Neural crest cell (in vitro differentiated cells): ENCODE measurements around the gene TMEM203. TPM values are rescaled to one million over a fixed set of nuclear protein-coding genes. Genes with fewer than 3 reads are reported as not detected.

Source experiments
- DNase-seq: peaks from one replicate; pipeline ENCODE4 v3.0.0; 2021; ENCODE audit warnings: low read depth, mixed read lengths, low spot score
- H3K27ac Mint-ChIP-seq: one replicate; pipeline ENCODE4 v1.8.0; 2021; ENCODE audit warnings: mild to moderate bottlenecking, mixed read lengths; ENCODE audit not compliant: unreplicated experiment
- H3K27me3 Mint-ChIP-seq: 2 replicates; pipeline ENCODE4 v1.8.0; 2021; ENCODE audit warnings: low read depth, mild to moderate bottlenecking, mixed read lengths
- H3K36me3 Mint-ChIP-seq: 2 replicates; pipeline ENCODE4 v1.8.0; 2021; ENCODE audit warnings: low read depth, mild to moderate bottlenecking, mixed read lengths
- H3K4me1 Mint-ChIP-seq: 2 replicates; pipeline ENCODE4 v1.8.0; 2021; ENCODE audit warnings: mixed read lengths
- H3K4me3 Mint-ChIP-seq: one replicate; pipeline ENCODE4 v1.8.0; 2021; ENCODE audit warnings: mild to moderate bottlenecking, mixed read lengths
- H3K9me3 Mint-ChIP-seq: 2 replicates; pipeline ENCODE4 v1.8.0; 2021; ENCODE audit warnings: mixed read lengths
- total RNA-seq: library from RNA; stranded (reverse); gene quantifications from 2 replicates; pipeline ENCODE4 v1.2.1, GENCODE V29; 2021
- TF ChIP-seq, protein P1 (sequence below): fragments of 200-600 bp; sonication (generic); conservative IDR thresholded peaks from 2 replicates; pipeline ENCODE4 v1.5.0; 2021; ENCODE audit warnings: antibody characterized with exemption, mild to moderate bottlenecking

Gene TMEM203
- total RNA-seq, 1 donor from 2014 or later: 49.7 TPM

DNA sequence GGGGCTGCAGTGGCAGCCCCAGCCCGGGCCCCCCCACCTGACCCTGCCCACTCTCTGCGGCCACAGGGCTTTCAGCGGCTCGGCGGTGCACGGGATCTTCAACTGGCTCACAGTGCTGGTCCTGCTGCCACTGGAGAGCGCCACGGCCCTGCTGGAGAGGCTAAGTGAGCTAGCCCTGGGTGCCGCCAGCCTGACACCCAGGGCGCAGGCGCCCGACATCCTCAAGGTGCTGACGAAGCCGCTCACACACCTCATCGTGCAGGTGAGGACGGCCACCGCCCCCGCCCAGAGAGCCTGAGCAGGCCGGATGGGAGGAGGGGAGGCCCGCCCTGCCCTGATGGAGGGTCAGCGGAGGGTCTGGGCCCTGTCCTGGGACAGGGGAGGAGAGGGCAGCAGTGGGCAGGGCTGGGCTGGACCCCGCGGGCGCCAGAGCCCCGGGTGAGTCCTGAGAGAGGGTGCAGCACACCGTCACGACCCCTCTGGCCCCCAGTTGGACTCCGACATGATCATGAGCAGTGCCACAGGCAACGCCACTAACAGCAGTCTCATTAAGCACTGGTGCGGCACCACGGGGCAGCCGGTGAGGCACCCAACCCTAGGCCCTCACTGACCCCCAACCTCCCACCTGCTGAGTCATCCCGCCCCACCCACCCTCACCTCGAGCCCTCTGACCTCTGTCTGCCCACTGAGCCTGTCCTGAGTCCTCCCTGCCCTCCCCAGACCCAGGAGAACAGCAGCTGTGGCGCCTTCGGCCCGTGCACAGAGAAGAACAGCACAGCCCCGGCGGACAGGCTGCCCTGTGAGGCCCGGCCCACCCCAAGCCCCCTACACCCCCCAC is 27.9 kb upstream of the TMEM203 start:
- Mint-ChIP-seq H3K36me3 (no peaks in the 10 kb centered on the region), H3K4me1 (no peaks in the 10 kb centered on the region), H3K4me3 (no peak overlapping the region), H3K27me3 (no peaks in the 10 kb centered on the region), H3K27ac (no peak overlapping the region), H3K9me3 (no peaks in the 10 kb centered on the region)
- TF ChIP-seq, protein P1, sequence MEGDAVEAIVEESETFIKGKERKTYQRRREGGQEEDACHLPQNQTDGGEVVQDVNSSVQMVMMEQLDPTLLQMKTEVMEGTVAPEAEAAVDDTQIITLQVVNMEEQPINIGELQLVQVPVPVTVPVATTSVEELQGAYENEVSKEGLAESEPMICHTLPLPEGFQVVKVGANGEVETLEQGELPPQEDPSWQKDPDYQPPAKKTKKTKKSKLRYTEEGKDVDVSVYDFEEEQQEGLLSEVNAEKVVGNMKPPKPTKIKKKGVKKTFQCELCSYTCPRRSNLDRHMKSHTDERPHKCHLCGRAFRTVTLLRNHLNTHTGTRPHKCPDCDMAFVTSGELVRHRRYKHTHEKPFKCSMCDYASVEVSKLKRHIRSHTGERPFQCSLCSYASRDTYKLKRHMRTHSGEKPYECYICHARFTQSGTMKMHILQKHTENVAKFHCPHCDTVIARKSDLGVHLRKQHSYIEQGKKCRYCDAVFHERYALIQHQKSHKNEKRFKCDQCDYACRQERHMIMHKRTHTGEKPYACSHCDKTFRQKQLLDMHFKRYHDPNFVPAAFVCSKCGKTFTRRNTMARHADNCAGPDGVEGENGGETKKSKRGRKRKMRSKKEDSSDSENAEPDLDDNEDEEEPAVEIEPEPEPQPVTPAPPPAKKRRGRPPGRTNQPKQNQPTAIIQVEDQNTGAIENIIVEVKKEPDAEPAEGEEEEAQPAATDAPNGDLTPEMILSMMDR: no peak
- DNase-seq: no peak

DNA sequence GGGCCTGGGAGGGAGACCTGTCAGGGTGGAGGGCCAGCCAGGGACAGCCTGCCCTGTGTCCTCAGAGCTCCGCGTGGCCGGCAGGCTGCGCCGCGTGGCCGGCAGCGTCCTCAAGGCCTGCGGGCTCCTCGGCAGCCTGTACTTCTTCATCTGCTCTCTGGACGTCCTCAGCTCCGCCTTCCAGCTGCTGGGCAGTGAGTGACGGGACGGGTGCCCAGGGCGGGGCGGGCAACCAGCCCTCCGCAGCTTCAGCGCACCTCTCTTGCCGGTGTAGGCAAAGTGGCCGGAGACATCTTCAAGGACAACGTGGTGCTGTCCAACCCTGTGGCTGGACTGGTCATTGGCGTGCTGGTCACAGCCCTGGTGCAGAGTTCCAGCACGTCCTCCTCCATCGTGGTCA is 27.1 kb upstream of the TMEM203 start:
- Mint-ChIP-seq H3K27ac (no peak overlapping the region), H3K36me3 (no peaks in the 10 kb centered on the region), H3K27me3 (peaks cover 2% of the 10 kb centered on the region), H3K9me3 (no peaks in the 10 kb centered on the region), H3K4me3 (no peak overlapping the region), H3K4me1 (peaks cover 2% of the 10 kb centered on the region)
- no peak for DNase-seq
- TF ChIP-seq, protein P1: no peak

DNA sequence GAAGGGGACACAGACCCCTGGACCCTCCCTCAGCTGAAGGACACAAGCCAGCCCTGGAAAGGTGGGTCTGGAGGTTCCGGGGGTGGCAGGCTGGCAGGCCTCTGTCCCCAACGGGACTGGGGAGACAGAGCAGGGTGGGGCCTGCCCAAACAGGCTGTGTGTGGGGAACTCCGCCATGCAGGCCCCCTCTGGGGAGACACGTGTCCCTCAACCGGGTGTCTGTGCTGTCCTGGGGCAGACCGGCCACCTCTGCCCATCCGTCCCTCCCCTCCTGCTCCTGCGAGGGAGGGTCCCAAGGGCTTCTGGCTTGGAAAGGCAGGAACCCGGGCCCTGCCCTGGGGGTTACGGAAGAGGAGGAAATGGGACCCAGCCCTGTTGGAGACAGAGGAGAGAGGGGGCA is 26.7 kb upstream of the TMEM203 start:
- DNase-seq: no peak
- Mint-ChIP-seq H3K4me1 (peaks cover 4% of the 10 kb centered on the region), H3K4me3 (no peak overlapping the region), H3K36me3 (no peaks in the 10 kb centered on the region), H3K27ac (no peak overlapping the region), H3K9me3 (no peaks in the 10 kb centered on the region), H3K27me3 (peaks cover 3% of the 10 kb centered on the region)
- TF ChIP-seq, protein P1: no peak

DNA sequence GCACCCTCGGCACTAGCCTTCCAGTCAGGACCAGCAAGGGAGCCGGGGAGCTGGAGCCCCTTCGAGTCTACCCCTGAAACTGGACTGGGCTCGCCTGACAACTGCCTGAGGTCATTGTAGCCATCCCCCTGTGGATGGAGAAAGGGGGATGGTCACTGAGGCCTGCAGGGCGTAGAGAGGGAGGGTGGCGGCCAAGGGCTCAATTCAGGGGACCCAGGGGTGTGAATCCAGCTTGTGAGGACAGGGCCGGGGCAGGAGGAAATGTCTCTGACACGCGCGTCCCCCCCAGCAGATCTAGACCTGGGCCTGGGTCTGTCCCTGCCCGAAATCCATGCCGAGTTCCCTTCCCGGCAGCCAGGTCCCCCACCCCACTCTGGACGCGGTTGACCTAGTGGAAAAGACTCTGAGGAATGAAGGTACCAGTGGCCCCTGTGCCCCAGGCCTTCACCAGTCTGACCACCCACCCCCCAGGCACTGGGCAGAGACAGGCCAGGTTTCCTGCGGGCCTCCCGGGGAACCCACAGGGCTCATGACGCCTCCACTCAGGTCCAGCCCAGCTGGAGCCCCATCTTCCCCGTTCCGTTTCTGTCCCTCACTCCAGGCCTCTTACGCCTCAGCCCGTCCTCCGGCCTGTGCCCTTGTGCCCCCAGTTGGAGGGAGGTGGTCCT is 26.1 kb upstream of the TMEM203 start:
- TF ChIP-seq, protein P1: no peak
- H3K27me3 Mint-ChIP-seq: peaks cover 3% of the 10 kb centered on the region
- no peaks in the 10 kb centered on the region for H3K36me3 Mint-ChIP-seq
- DNase-seq: no peak
- H3K4me1 Mint-ChIP-seq: peaks cover 4% of the 10 kb centered on the region
- H3K9me3 Mint-ChIP-seq: no peaks in the 10 kb centered on the region
- no peak overlapping the region for H3K4me3 Mint-ChIP-seq
- H3K27ac Mint-ChIP-seq: no peak overlapping the region

DNA sequence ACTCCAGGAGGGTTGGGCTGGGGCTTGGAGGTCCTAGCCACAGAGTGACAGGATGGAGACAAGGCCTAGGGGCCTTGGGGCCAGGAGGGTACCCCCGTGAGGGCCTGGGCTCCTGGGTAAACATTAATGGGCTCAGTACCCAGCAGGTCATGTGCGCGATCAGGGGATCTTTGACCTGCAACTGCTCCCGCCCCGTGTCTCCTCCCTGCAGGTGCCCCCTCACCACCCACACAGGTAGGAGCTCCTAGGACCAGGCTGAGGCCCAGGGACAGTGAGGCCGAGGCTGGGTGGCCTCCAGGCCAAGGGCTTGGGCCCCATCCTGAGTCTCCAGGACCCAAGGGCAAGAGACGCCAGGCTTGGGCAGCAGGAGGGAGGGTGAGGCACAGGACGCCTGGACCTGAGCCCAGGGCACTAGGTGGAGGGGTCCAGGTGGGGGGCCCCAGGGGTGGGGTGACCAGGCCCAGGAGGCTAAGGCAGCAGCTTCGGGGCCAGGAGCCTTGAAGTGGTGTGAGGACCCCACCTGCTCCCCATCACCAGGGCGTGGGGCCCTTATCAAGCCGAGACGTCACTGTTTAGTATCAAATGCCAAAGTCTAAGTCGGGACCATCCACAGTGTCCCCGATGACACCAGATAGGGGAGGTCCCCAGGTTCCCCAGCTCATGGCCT is 25.4 kb upstream of the TMEM203 start, which contains the start of gene SLC34A3:
Gene SLC34A3 (plus strand): TSS at position 197 of the 667 bp plus-strand sequence. CDS start 802 bp downstream, outside the sequence.
- Mint-ChIP-seq H3K4me3 (no peak within 1 kb of the TSS), H3K27me3 (peaks cover 3% of the 10 kb centered on the region), H3K36me3 (no peaks in the 10 kb centered on the region), H3K9me3 (no peaks in the 10 kb centered on the region), H3K4me1 (peaks cover 4% of the 10 kb centered on the region), H3K27ac (no peak within 1 kb of the TSS)
- TF ChIP-seq, protein P1: no peak
- no peak for DNase-seq
